HEK293 (cell line): ENCODE measurements around the gene TMEM233.

ENCODE experiments used
- CTCF ChIP-seq: fragments of 450-650 bp; formaldehyde crosslinking; IDR thresholded peaks from 2 replicates; pipeline ENCODE4 v1.5.1; 2016; ENCODE audit warnings: missing biosample characterization, missing genetic modification characterization
- FEZF1 ChIP-seq: fragments of 450-650 bp; formaldehyde crosslinking; IDR thresholded peaks from 2 replicates; pipeline ENCODE4 v1.5.1; 2016; ENCODE audit warnings: missing biosample characterization, missing genetic modification characterization
- HOXA7 ChIP-seq: sonication (generic); formaldehyde crosslinking; IDR thresholded peaks from 2 replicates; pipeline ENCODE4 v1.8.1; 2022; ENCODE audit warnings: missing genetic modification reagents, borderline replicate concordance
- YY1 ChIP-seq: fragments of 450-650 bp; formaldehyde crosslinking; IDR thresholded peaks from 2 replicates; pipeline ENCODE4 v1.5.1; 2018; ENCODE audit warnings: missing biosample characterization, missing genetic modification characterization
- ZNF114 ChIP-seq: fragments of 450-650 bp; formaldehyde crosslinking; IDR thresholded peaks from 2 replicates; pipeline ENCODE4 v1.5.0; 2017; ENCODE audit warnings: missing biosample characterization, missing genetic modification characterization
- ZNF266 ChIP-seq: fragments of 450-650 bp; formaldehyde crosslinking; IDR thresholded peaks from 2 replicates; pipeline ENCODE4 v1.5.1; 2016; ENCODE audit warnings: missing biosample characterization, missing genetic modification characterization, low read depth
- ZNF274 ChIP-seq, 2 experiments: fragments of 200-500 bp in 1 of 2; fragments of 450-650 bp in 1 of 2; sonication (Bioruptor generic) in 1 of 2; formaldehyde crosslinking in 1 of 2; IDR thresholded peaks; 2 replicates each; pipeline versions ENCODE4 v1.5.1 to v1.6.1; 2014 to 2016; ENCODE audit warnings: borderline replicate concordance in 1 of 2, inconsistent platforms in 1 of 2, low read length in 1 of 2, missing biosample characterization in 1 of 2, missing genetic modification characterization in 1 of 2
- ZNF335 ChIP-seq: fragments of 450-650 bp; formaldehyde crosslinking; conservative IDR thresholded peaks from 2 replicates; pipeline ENCODE4 v1.5.1; 2016; ENCODE audit warnings: missing biosample characterization, missing genetic modification characterization
- ZNF341 ChIP-seq: fragments of 450-650 bp; formaldehyde crosslinking; IDR thresholded peaks from 2 replicates; pipeline ENCODE4; 2016; ENCODE audit warnings: low read depth, missing biosample characterization, missing genetic modification characterization
- ZNF426 ChIP-seq: fragments of 450-650 bp; formaldehyde crosslinking; IDR thresholded peaks from 2 replicates; pipeline ENCODE4 v1.5.1; 2017; ENCODE audit warnings: missing biosample characterization, missing genetic modification characterization, mild to moderate bottlenecking, inconsistent platforms, moderate library complexity
- ZNF530 ChIP-seq: fragments of 450-650 bp; formaldehyde crosslinking; IDR thresholded peaks from 2 replicates; pipeline ENCODE4 v1.5.1; 2016; ENCODE audit warnings: low read depth, missing biosample characterization, missing genetic modification characterization
- ZNF704 ChIP-seq: fragments of 450-650 bp; formaldehyde crosslinking; IDR thresholded peaks from 2 replicates; pipeline ENCODE4 v1.5.1; 2016; ENCODE audit warnings: missing biosample characterization, missing genetic modification characterization
- ZNF777 ChIP-seq: fragments of 450-650 bp; formaldehyde crosslinking; IDR thresholded peaks from 2 replicates; pipeline ENCODE4 v1.5.1; 2017; ENCODE audit warnings: missing biosample characterization, missing genetic modification characterization, borderline replicate concordance
- TF ChIP-seq, protein P1 (sequence below): fragments of 450-650 bp; formaldehyde crosslinking; IDR thresholded peaks from 2 replicates; pipeline ENCODE4 v1.5.1; 2016; ENCODE audit warnings: missing biosample characterization, missing genetic modification characterization

DNA sequence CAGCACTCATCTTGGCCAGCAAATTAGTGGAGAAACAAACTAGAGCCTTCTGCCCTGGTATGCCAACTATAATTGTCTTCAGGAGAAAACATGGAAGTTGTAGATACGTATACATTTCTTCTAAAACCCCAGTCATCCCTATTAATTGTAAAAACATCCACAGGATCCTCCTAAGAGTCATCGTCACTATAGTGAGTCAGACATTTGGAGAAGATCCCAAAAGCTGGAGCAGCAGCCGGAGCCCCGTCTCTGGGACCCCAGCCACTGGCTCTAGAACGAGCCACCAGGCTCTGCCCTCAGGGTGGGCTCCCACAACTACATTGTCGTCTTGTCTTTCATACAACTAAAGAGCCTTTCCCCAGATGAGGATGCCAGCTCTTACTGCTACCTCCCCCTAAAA lies 89.8 kb downstream of the TMEM233 start:
- TF ChIP-seq ZNF777 (tag by site-specific recombination) (no peak), ZNF704 (tag by site-specific recombination) (no peak), CTCF (tag by site-specific recombination) (no peak), HOXA7 (CRISPR knock-in tag) (no peak), ZNF426 (tag by site-specific recombination) (no peak), YY1 (tag by site-specific recombination) (no peak), ZNF274 (IDR thresholded peaks at IDR 0.05; ENCODE audit: low read length) (no peak), ZNF274 (tag by site-specific recombination; IDR thresholded peaks at IDR 0.05; ENCODE audit: borderline replicate concordance) (no peak), ZNF530 (tag by site-specific recombination) (no peak), ZNF114 (tag by site-specific recombination) (no peak), ZNF335 (tag by site-specific recombination) (no peak), FEZF1 (tag by site-specific recombination) (no peak), ZNF266 (tag by site-specific recombination) (no peak), ZNF341 (no peak)
- TF ChIP-seq, protein P1, sequence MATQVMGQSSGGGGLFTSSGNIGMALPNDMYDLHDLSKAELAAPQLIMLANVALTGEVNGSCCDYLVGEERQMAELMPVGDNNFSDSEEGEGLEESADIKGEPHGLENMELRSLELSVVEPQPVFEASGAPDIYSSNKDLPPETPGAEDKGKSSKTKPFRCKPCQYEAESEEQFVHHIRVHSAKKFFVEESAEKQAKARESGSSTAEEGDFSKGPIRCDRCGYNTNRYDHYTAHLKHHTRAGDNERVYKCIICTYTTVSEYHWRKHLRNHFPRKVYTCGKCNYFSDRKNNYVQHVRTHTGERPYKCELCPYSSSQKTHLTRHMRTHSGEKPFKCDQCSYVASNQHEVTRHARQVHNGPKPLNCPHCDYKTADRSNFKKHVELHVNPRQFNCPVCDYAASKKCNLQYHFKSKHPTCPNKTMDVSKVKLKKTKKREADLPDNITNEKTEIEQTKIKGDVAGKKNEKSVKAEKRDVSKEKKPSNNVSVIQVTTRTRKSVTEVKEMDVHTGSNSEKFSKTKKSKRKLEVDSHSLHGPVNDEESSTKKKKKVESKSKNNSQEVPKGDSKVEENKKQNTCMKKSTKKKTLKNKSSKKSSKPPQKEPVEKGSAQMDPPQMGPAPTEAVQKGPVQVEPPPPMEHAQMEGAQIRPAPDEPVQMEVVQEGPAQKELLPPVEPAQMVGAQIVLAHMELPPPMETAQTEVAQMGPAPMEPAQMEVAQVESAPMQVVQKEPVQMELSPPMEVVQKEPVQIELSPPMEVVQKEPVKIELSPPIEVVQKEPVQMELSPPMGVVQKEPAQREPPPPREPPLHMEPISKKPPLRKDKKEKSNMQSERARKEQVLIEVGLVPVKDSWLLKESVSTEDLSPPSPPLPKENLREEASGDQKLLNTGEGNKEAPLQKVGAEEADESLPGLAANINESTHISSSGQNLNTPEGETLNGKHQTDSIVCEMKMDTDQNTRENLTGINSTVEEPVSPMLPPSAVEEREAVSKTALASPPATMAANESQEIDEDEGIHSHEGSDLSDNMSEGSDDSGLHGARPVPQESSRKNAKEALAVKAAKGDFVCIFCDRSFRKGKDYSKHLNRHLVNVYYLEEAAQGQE (tag by site-specific recombination), result no peak
